CD14-positive monocyte (primary cell): Measurements from ENCODE around the gene IFT172. TPM values are rescaled to one million over a fixed set of nuclear protein-coding genes. Genes with fewer than 3 reads are reported as not detected.

ENCODE experiments used
- DNase-seq, 3 donors: peaks; one replicate each; pipeline ENCODE4 v3.0.0-alpha.2; 2011 to 2022
- H2AFZ ChIP-seq: 2 replicates; pipeline ENCODE4 v1.6.0; 2012; ENCODE audit warnings: mild to moderate bottlenecking, low read depth, low read length, inconsistent platforms; ENCODE audit not compliant: insufficient read depth, poor library complexity, severe bottlenecking
- H3K27ac ChIP-seq, 2 donors: 1 replicate in 1 of 2; 2 replicates in 1 of 2; pipeline ENCODE4 v1.5.1; 2012 to 2013; ENCODE audit warnings: low read length in 2 of 2, control low read depth in 1 of 2, inconsistent platforms in 1 of 2, low read depth in 1 of 2, mild to moderate bottlenecking in 1 of 2
- H3K27me3 ChIP-seq, 2 donors: one replicate each; pipeline versions ENCODE4 v1.6.0 to v1.6.1; 2011 to 2013; ENCODE audit warnings: low read length in 2 of 2; ENCODE audit not compliant: control insufficient read depth in 2 of 2, insufficient read depth in 2 of 2
- H3K36me3 ChIP-seq, 2 donors: replicated peaks in 1 of 2; 1 replicate in 1 of 2; 2 replicates in 1 of 2; pipeline versions ENCODE4 v1.5.1 to v1.6.1; 2012 to 2013; ENCODE audit warnings: low read length in 2 of 2, control low read depth in 1 of 2, inconsistent platforms in 1 of 2, mild to moderate bottlenecking in 1 of 2; ENCODE audit not compliant: insufficient read depth in 2 of 2, control insufficient read depth in 1 of 2
- H3K4me1 ChIP-seq, 2 donors: 1 replicate in 1 of 2; 2 replicates in 1 of 2; pipeline versions ENCODE4 v1.5.1 to v1.6.1; 2012 to 2013; ENCODE audit warnings: low read length in 2 of 2, control low read depth in 1 of 2, inconsistent platforms in 1 of 2, mild to moderate bottlenecking in 1 of 2, moderate library complexity in 1 of 2; ENCODE audit not compliant: insufficient read depth in 2 of 2, control insufficient read depth in 1 of 2
- H3K4me2 ChIP-seq: replicated peaks from 2 replicates; pipeline ENCODE3; 2012; ENCODE audit warnings: low read length, moderate library complexity, mild to moderate bottlenecking; ENCODE audit not compliant: poor library complexity, severe bottlenecking; ENCODE audit errors: extremely low read depth
- H3K4me3 ChIP-seq, 3 experiments: fragments of 200-600 bp in 1 of 3; sonication (generic) in 1 of 3; replicated peaks in 1 of 3; 1 replicate in 2 of 3; 2 replicates in 1 of 3; pipeline ENCODE4 v1.5.1; 2011 to 2013; ENCODE audit warnings: low read length in 3 of 3, mild to moderate bottlenecking in 3 of 3, control low read depth in 2 of 3, low read depth in 2 of 3, inconsistent platforms in 1 of 3, moderate library complexity in 1 of 3
- H3K79me2 ChIP-seq: 2 replicates; pipeline ENCODE4 v1.6.0; 2012; ENCODE audit warnings: mild to moderate bottlenecking, control low read depth, inconsistent platforms, low read length, moderate library complexity; ENCODE audit not compliant: insufficient read depth
- H3K9ac ChIP-seq: 2 replicates; pipeline ENCODE4 v1.6.0; 2017; ENCODE audit warnings: low read length, mild to moderate bottlenecking; ENCODE audit not compliant: insufficient read depth, poor library complexity, severe bottlenecking
- H3K9me3 ChIP-seq, 2 donors: replicated peaks in 1 of 2; 1 replicate in 1 of 2; 2 replicates in 1 of 2; pipeline versions ENCODE4 v1.5.1 to v1.6.1; 2012 to 2013; ENCODE audit warnings: low read length in 2 of 2, control low read depth in 1 of 2; ENCODE audit not compliant: control insufficient read depth in 1 of 2, insufficient read depth in 1 of 2
- H4K20me1 ChIP-seq: 2 replicates; pipeline ENCODE4 v1.6.0; 2012; ENCODE audit warnings: mild to moderate bottlenecking, low read length, control low read depth, moderate library complexity; ENCODE audit not compliant: insufficient read depth
- H3K27ac Mint-ChIP-seq, 7 donors: one replicate each; pipeline ENCODE4 v1.8.0; 2020; ENCODE audit warnings: mild to moderate bottlenecking in 7 of 7, mixed read lengths in 7 of 7, moderate library complexity in 6 of 7, inconsistent platforms in 2 of 7
- H3K27me3 Mint-ChIP-seq, 3 donors: one replicate each; pipeline ENCODE4 v1.8.0; 2021 to 2022; ENCODE audit warnings: low read depth in 3 of 3, mild to moderate bottlenecking in 3 of 3, mixed read lengths in 3 of 3, moderate library complexity in 3 of 3, inconsistent platforms in 1 of 3
- H3K36me3 Mint-ChIP-seq, 2 donors: one replicate each; pipeline ENCODE4 v1.8.0; 2020; ENCODE audit warnings: mixed read lengths in 2 of 2, inconsistent platforms in 1 of 2, mild to moderate bottlenecking in 1 of 2
- H3K4me1 Mint-ChIP-seq: one replicate; pipeline ENCODE4 v1.8.0; 2020; ENCODE audit warnings: mild to moderate bottlenecking, mixed read lengths
- H3K4me3 Mint-ChIP-seq, 2 donors: one replicate each; pipeline ENCODE4 v1.8.0; 2020; ENCODE audit warnings: mild to moderate bottlenecking in 2 of 2, mixed read lengths in 2 of 2, moderate library complexity in 1 of 2
- H3K9me3 Mint-ChIP-seq, 7 donors: one replicate each; pipeline ENCODE4 v1.8.0; 2020 to 2022; ENCODE audit warnings: mixed read lengths in 7 of 7, mild to moderate bottlenecking in 6 of 7, moderate library complexity in 6 of 7, inconsistent platforms in 2 of 7
- CTCF ChIP-seq: fragments of 200-600 bp; IDR thresholded peaks from one replicate; pipeline ENCODE4 v1.8.0; 2022; ENCODE audit warnings: antibody characterized with exemption, mild to moderate bottlenecking
- WGBS: methylation state at CpG from one replicate; pipeline ENCODE4 v1.1.5; 2013; ENCODE audit warnings: missing lambda C conversion rate; ENCODE audit not compliant: insufficient coverage; 5-methylcytosine and 5-hydroxymethylcytosine counted together
- intact Hi-C, 2 donors: fragments of 100-400 bp; cut with micrococcal nuclease; formaldehyde crosslinking; loops; one replicate each; pipeline versions ENCODE4 v1.15.0 to v1.15.1; 2023
- polyA plus RNA-seq, 3 donors: library from polyadenylated mRNA; depleted of rRNA in 1 of 3; unstranded in 2 of 3; stranded (reverse) in 1 of 3; fragments of 300-500 nt in 2 of 3; fragments of >200 nt in 1 of 3; fragmentation: Illumina TruSeq in 2 of 3; gene quantifications; 1 replicate in 2 of 3; 2 replicates in 1 of 3; pipeline ENCODE4 v1.2.3, GENCODE V29; 2012 to 2021

The IFT172 gene
- polyA plus RNA-seq, 3 donors: 1.7 to 12.8 (median 3.6) TPM

GRCh38 chr2:27412419-27413152, 77.0 kb downstream of the IFT172 start:
- no peak for DNase-seq
- Mint-ChIP-seq H3K4me3 (no peak overlapping the region), H3K27me3 (peaks cover 2 to 9% (median 4%) of the 10 kb centered on the region in 3 donors), H3K9me3 (peaks cover 0 to 9% (median 7%) of the 10 kb centered on the region in 7 donors), H3K36me3 (peaks cover 0 to under 1% of the 10 kb centered on the region in 2 donors), H3K27ac (no peak overlapping the region), H3K4me1 (peaks cover 18% of the 10 kb centered on the region)
- no CpG with 5 or more reads among the region's 9 CpGs for WGBS
- Histone ChIP-seq H2AFZ (no peak overlapping the region), H4K20me1 (peaks cover 8% of the 10 kb centered on the region), H3K4me2 (no peak overlapping the region), H3K27ac (no peak overlapping the region), H3K4me3 (no peak overlapping the region), H3K4me1 (peaks cover 19% of the 10 kb centered on the region in 2 donors), H3K79me2 (peaks cover 18% of the 10 kb centered on the region), H3K9ac (no peak overlapping the region), H3K27me3 (no peaks in the 10 kb centered on the region), H3K9me3 (no peaks in the 10 kb centered on the region), H3K36me3 (no peaks in the 10 kb centered on the region)
- intact Hi-C loops: no loop called here
- no peak for TF ChIP-seq CTCF

- under 1% methylated on average over 79 of the region's 82 CpGs for WGBS
- Histone ChIP-seq H4K20me1 (peaks cover 26% of the 10 kb centered on the region), H3K4me2 (peak within 1 kb of the TSS; percentile 94), H3K36me3 (peaks cover 3 to 20% of the 10 kb centered on the region in 2 donors), H3K79me2 (peaks cover 49% of the 10 kb centered on the region), H3K4me1 (peaks cover 21% of the 10 kb centered on the region in 2 donors), H3K27me3 (no peaks in the 10 kb centered on the region), H3K4me3 (peak within 1 kb of the TSS; percentile 91 to 96 (median 96)), H3K9me3 (no peaks in the 10 kb centered on the region), H2AFZ (peak within 1 kb of the TSS; percentile 91), H3K27ac (peak within 1 kb of the TSS; percentile 74 to 85), H3K9ac (peak within 1 kb of the TSS; percentile 89)
- Mint-ChIP-seq H3K36me3 (peaks cover 5 to 13% of the 10 kb centered on the region in 2 donors), H3K27me3 (peaks cover 2 to 9% (median 3%) of the 10 kb centered on the region in 3 donors), H3K9me3 (peaks cover 0 to 9% (median 7%) of the 10 kb centered on the region in 7 donors), H3K27ac (peak within 1 kb of the TSS; percentile 81 to 94 (median 89)), H3K4me1 (peaks cover 29% of the 10 kb centered on the region), H3K4me3 (peak within 1 kb of the TSS; percentile 88 to 92)
- DNase-seq: peak; percentile 92 to 94 (median 93)
- intact Hi-C loops: loop anchor here (1.0 to 5.0 kb wide), 2 partner anchors 19 to 37 kb away; partner anchors contain the start of genes EIF2B4 (in 2 of the 2), SNX17 (in 2 of the 2) and NRBP1 (in 1 of the 2)
- TF ChIP-seq CTCF: no peak
Measured at GRCh38 chr2:27409321-27410073, 80.0 kb downstream of the IFT172 start, which contains the start of gene PPM1G. Gene PPM1G (minus strand): TSS chr2:27409591. CDS start chr2:27409422, 169 bp downstream.
